ENCODE results near the gene NKAIN1.
"Not testable (repeated sequence)": the region's sequence is repeated elsewhere in the genome, so short reads cannot be mapped to it uniquely, and the experiment has no call there.

Gene NKAIN1

DNA sequence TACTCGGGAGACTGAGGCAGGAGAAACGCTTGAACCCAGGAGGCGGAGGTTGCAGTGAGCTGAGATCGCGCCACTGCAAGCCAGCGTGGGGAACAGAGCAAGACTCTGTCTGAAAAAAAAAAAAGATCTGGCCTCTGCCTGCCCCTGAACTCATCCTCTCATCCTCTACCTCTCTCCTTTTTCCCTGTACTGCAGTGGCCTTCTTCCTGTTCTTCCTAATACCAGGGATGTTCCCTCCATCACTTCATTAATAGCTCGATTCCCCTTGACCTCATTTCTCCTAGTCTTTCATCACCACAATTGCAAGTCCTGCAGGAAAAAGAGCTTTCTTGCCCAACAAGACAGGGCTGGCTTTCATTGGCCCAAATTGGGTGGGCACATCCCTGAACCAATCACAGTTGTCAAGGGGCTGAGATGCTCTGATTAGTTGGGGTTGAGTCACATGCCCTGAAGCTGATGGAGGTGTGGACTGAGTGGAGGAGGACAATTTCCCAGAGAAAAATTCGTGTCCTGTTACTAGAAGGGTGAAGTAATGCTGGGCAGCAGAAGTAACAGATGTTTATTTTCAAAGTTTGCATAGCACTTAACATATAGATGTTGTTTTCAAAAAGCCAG, 87.4 kb downstream of the NKAIN1 start:
- DNase-seq (ENCODE audit: low read depth): no peak

DNA sequence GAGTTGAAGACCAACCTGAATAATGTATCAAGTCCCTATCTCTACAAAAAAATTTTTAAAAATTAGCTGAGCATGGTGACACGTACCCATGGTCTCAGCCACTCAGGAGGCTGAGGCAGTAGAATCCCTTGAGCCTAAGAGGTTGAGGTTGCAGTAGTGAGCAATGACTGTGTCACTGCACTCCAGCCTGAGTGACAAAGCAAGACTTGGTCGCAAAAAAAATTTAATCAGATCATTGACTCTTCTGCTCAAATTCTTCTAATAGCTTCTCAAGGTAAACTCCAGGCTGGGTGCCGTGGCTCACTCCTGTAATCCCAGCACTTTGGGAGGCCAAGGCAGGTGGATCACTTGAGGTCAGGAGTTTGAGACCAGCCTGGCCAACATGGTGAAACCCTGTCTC, 88.3 kb downstream of the NKAIN1 start:
- DNase-seq (ENCODE audit: low read depth): no peak

DNA sequence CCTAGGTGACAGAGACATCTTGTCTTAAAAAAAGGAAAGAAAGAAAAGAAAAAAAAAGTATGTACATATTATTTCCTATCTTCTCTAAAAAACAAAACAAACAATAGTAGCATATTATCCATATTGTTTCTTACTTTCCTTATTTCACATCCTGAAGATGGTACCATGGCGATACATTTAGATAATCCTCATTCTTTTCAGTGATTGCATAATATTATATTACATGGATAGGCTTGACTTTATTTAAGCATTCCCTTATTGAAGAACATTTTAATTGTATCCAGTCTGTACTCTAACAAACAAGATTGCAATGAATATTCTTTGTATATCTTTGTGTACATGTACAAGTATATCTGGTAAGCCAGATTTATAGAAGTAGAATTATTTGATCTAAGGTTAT, 91.3 kb downstream of the NKAIN1 start:
- no peak for DNase-seq (ENCODE audit: low read depth)

DNA sequence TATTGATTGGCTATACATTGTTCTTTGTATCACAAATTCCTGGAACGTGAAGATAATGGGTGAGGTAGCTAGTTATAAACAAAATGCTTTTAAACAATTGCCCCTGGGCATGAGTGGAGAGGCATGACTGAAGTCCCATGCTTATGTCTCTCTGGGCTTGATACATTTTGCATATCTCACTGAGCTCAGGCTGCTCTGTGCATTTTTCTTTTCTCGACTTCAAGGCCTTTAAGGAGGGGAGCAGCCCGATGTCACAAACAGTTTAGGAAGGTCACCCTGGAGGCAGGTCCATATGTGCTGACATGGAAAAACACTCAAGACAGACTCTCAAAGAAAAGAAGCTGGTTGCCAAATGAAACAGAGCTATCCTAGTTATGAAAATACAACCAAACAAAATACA, 94.0 kb downstream of the NKAIN1 start:
- DNase-seq (ENCODE audit: low read depth): no peak

DNA sequence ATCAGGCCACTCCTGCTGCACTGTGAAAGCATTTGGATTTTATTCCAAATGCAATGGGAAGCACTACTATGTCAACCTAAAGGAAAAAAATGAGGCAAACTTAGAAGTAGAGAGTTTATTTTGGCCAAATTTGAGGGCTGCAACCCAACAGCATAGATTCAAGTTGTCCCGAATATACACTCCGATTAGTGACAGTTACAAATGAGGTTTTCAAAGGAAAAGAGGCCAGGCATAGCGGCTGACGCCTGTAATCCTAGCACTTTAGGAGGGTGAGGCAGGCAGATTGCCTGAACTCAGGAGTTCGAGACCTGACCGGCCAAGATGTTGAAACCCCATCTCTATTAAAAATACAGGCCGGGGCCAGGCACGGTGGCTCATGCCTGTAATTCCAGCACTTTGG, 95.2 kb downstream of the NKAIN1 start:
- no peak for DNase-seq (ENCODE audit: low read depth)

DNA sequence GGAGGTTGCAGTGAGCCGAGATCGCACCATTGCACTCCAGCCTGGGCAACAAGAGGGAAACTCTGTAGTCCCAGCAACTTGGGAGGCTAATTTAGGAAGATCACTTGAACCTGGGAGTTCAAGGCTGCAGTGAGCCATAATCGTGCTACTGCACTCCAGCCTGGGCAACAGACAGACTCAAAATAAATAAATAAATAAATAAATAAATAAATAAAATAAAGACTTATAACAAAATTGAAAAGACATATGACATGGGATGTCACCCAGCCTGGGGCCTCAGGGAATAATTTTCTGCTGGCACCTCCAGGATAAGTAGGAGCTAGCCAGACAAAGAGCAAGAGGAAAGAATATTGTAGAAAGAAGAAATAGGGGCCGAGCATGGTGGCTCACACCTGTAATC, 96.2 kb downstream of the NKAIN1 start:
- no peak for DNase-seq (ENCODE audit: low read depth)

DNA sequence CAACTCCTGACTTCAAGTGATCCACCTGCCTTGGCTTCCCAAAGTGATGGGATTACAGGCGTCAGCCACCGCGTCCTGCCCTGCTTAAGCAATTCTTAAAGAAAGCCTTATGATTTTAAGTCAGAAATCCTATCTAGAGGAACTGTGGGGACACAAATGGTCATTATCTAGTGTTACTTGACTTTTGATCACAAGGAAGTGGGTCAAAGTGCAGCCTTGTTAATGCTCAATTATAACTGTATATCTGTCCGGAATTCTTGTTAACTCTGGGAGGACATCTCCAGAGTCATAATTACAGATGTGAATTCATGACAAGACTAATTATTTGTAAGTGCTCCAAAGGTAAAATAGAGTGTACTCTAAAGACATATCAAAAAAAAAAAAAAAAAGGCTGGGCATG, 97.3 kb downstream of the NKAIN1 start:
- no peak for DNase-seq (ENCODE audit: low read depth)

DNA sequence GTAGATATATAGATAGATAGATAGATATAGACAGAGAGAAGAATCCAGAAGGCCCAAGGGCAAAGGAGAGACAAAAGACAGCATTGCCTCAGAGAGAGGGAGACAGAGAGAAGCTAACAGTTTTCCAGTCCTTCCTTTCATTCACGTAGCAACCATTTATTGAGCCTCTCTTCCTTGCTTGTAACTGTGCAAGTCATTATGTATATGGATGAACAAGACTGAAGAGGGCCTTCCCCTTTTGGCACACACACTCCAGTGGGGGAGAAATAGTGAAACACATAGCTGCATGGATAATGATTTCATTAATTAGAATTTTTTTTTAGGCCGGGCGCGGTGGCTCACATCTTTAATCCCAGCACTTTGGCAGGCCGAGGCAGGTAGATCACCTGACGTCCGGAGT, 99.4 kb downstream of the NKAIN1 start:
- no peak for DNase-seq (ENCODE audit: low read depth)

DNA sequence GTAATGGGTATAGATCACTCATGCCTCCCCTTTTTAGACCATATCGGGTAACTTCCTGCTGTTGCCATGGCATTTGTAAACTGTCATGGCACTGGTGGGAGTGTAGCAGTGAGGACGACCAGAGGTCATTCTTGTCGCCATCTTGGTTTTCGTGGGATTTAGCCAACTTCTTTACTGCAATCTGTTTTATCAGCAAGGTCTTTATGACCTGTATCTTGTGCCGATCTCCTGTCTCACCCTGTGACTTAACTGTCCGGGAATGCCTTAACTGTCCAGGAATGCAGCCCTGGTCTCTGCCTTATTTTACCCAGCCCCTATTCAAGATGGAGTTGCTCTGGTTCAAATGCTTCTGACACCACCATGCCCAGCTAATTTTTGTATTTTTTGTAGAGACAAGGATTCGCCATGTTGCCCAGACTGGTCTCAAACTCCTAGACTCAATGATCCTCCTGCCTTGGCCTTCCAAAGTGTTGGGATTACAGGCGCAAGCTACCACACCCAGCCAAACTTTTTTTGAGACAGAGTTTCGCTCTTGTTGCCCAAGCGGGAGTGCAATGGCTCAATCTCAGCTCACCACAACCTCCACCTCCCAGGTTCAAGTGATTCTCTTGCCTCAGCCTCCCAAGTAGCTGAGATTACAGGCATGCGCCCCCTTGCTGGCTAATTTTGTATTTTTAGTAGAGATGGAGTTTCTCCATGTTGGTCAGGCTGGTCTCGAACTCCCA, 100.7 kb downstream of the NKAIN1 start:
- DNase-seq (ENCODE audit: low read depth): not testable (repeated sequence)

DNA sequence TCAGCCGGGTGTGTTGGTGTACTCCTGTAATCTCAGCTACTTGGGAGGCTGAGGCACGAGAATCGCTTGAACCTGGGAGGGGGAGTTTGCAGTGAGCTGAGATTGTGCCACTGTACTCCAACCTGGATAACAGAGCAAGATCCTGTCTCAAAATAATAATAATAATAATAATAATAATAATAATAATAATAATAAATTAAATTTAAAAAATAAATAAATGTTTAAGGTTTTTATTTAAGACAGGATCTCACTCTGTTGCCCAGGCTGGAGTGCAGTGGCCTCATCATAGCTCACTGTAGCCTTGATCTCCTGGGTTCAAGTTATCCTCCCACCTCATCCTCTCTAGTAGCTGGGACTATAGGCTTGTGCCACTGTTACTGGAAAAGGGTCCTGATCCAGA, 101.8 kb downstream of the NKAIN1 start:
- DNase-seq (ENCODE audit: low read depth): not testable (repeated sequence)

DNA sequence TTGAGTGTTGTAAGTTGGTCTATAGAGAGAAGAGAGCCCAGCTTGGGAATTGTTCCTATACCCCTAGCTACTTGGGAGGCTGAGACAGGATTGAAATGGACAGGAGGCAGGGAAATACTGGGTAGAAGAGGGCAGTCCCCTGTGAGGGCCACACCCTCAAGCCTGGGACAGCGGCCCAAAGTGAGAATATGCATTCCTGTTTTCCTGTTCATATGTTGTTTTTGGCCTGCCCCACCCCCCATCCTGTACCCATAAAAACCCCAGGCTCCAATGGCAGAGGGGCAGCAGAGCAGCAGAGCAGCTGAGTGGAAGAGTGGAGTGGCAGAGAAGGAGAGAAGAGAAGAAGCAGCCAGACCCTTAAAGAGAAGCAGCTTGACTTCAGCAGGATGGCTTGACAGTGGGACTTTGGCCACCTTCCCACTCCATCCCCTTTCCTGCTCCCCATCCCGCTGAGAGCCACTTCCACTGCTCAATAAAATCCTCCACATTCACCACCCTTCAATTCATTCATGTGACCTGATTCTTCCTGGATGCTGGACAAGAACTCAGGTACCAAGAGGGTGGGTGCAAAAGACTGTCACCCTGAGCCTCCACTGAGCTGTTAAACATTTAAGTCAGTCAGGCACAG, 103.6 kb downstream of the NKAIN1 start:
- DNase-seq (ENCODE audit: low read depth): no peak

DNA sequence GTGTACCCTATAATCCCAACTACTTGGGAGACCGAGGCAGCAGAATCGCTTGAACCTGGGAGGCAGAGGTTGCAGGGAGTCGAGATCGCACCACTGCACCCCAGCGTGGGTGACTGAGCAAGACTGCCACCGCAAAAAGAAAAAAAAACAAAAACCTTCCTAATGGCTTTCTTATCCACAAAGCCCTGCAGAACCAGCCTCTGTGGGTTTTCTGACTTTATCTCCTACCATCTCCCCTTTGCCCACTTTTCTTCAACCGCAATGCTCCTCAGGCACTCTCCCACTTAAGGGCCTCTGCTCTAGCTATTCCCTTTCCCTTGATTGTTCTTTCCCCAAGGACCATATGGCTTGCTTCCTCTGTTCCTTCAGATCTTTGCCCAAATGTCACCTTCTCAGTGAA, 106.3 kb downstream of the NKAIN1 start:
- DNase-seq (ENCODE audit: low read depth): no peak

All from T-helper 22 cell (primary cell).